BLaER1 treated with 17β-estradiol and CSF1 and Interleukin-3, amounts not matched to agents 10 nM and 100 nM (cell line): ENCODE results near the gene PNRC2.
A peak's percentile ranks its signal among the peaks of the same experiment; 100 is the strongest.

Experiments
- H3K27ac ChIP-seq, 11 experiments: shearing (Covaris generic); formaldehyde crosslinking; 2 replicates each; pipeline ENCODE4 v1.8.1; 2022
- H3K27me3 ChIP-seq, 11 experiments: shearing (Covaris generic); formaldehyde crosslinking; 2 replicates each; pipeline ENCODE4 v1.8.1; 2022
- H3K36me3 ChIP-seq, 11 experiments: shearing (Covaris generic); formaldehyde crosslinking; 2 replicates each; pipeline ENCODE4 v1.8.1; 2022
- H3K4me1 ChIP-seq, 10 experiments: shearing (Covaris generic); formaldehyde crosslinking; 2 replicates each; pipeline ENCODE4 v1.8.1; 2022
- H3K4me2 ChIP-seq, 11 experiments: shearing (Covaris generic); formaldehyde crosslinking; 2 replicates each; pipeline ENCODE4 v1.8.1; 2022
- H3K4me3 ChIP-seq, 10 experiments: shearing (Covaris generic); formaldehyde crosslinking; 2 replicates each; pipeline ENCODE4 v1.8.1; 2022
- H3K9ac ChIP-seq, 11 experiments: shearing (Covaris generic); formaldehyde crosslinking; 2 replicates each; pipeline ENCODE4 v1.8.1; 2022
- H3K9me3 ChIP-seq, 11 experiments: shearing (Covaris generic); formaldehyde crosslinking; replicated peaks in 1 of 11; 2 replicates each; pipeline ENCODE4 v1.8.1; 2022
- H4K20me1 ChIP-seq, 11 experiments: shearing (Covaris generic); formaldehyde crosslinking; 2 replicates each; pipeline ENCODE4 v1.8.1; 2022
- Cebpa-rat ChIP-seq, 11 experiments: shearing (Covaris generic); IDR thresholded peaks; 2 replicates each; pipeline ENCODE4 v1.8.1; 2022

PNRC2 gene

DNA sequence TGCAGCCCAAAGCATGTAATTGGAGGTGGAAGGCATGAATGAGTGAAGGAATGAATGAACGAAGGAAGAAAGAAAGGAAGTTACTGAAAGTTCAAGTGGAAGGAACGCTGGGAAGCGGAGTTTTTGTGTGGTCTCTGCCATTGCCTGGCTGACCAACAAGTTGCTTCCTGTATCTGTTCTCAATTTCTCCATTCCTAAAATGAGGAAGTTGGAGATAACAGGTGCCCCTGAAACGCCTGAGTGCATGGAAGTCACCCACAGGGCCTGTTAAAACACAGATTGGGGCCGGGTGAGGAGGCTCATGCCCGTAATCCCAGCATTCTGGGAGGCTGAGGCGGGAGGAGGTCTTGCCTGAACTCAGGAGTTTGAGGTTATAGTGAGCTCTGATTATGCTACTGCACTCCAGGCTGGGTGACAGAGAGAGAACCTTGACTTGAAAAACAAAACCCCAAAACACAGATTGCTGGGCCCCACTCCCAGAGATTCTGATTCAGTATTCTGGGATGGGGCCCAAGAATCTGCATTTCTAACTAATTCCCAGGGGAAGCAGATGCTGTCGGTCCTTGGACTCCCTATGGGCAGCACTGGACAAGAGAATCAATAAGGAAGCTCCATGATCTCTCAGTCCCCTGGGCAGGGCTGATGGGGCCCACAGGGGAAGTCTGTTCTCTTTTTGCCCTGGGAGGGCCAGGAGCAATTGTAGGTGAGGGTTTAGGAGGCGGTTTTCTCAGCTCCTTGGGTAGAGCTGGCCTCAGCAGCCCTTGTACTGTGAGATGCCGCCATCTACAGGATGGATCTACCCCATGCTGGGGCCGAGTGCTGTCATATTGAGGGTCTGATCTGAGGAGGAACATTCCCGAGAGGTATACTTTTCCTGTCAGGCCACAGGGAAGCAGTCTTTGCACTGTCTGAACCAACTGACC is 43.2 kb upstream of the PNRC2 start:
- H3K27me3 ChIP-seq = no peaks in the 10 kb centered on the region
- TF ChIP-seq Cebpa-rat (IDR thresholded peaks at IDR 0.05) = no peak
- H4K20me1 ChIP-seq = no peaks in the 10 kb centered on the region
- H3K36me3 ChIP-seq = no peaks in the 10 kb centered on the region
- H3K27ac ChIP-seq = peak overlapping the region; percentile 26 to 92 (median 75); a peak in 21 of 22 replicates
- peak overlapping the region; percentile 64 to 93 (median 78) for H3K4me2 ChIP-seq
- peak overlapping the region in 10 of 11 experiments; percentile 9 to 66 (median 60); a peak in 18 of 22 replicates for H3K9ac ChIP-seq
- H3K4me1 ChIP-seq = peaks cover 81 to 100% (median 99%) of the 10 kb centered on the region in 10 experiments
- no peaks in the 10 kb centered on the region for H3K9me3 ChIP-seq
- H3K4me3 ChIP-seq = peak overlapping the region in 1 of 10 experiments; percentile 45; a peak in 2 of 20 replicates

GRCh38 chr1:23922321-23922943 is 37.2 kb upstream of the PNRC2 start:
- H3K36me3 ChIP-seq = no peaks in the 10 kb centered on the region
- peak overlapping the region in 5 of 11 experiments; percentile 6 to 35 (median 8); a peak in 5 of 22 replicates for H3K4me2 ChIP-seq
- no peaks in the 10 kb centered on the region for H4K20me1 ChIP-seq
- peak overlapping the region in 8 of 11 experiments; percentile 32 to 92 (median 87); a peak in 11 of 22 replicates for H3K27ac ChIP-seq
- H3K9ac ChIP-seq = no peak overlapping the region; a peak in 1 of 22 replicates
- no peak overlapping the region for H3K4me3 ChIP-seq
- no peak for TF ChIP-seq Cebpa-rat (IDR thresholded peaks at IDR 0.05)
- H3K27me3 ChIP-seq = no peaks in the 10 kb centered on the region
- H3K4me1 ChIP-seq = peaks cover 32 to 85% (median 67%) of the 10 kb centered on the region in 10 experiments
- peaks cover 0 to 6% (median 0%) of the 10 kb centered on the region in 11 experiments; a peak in 1 of 22 replicates for H3K9me3 ChIP-seq

DNA sequence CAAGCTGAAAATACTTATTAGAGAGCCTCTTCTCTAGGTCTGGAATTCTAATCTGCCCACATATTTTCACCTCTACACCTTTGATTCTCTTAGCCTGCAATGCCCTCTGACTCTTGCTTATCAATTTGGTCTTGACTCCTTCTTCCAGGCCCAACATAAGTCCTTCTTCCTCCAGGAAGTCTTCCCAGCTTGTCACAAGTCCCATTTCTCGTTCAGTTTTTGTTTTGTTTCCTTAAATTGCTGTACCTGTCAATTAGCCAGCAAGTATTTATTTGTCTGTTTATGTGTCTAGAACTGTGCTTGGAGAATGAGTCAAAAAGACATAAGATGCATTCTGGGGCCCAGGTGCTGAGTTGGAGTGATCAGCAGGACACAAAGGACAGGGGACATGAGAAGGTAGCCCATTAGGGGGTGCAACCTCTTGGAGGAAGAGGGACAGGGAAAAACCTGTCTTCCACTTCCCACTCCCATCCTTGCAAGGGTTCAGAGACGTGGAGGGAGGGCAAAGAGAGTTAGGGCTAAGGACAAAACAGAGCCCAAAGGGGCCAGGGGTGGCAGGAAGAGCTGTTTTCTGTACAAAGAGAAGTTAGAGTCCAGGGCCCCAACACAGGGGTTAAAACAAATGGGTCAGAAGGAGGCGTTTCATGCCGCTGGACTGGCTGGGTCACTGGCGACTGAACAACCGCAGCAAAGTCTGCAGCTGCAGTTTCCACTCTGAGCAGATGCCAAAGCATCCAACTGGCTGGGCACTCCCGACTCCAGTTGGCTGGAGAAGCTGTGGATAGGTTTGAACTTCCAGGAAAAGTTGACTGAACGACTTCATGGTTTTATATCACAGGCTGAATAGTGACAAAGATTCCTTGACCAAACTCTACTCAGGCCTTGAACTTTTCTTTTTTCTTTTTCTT is 35.8 kb upstream of the PNRC2 start:
- peaks cover 0 to 6% (median 0%) of the 10 kb centered on the region in 11 experiments; a peak in 1 of 22 replicates for H3K9me3 ChIP-seq
- no peak for TF ChIP-seq Cebpa-rat (IDR thresholded peaks at IDR 0.05)

GRCh38 chr1:23924601-23925000 is 35.0 kb upstream of the PNRC2 start:
- Histone ChIP-seq H3K4me3 (no peak overlapping the region), H3K27ac (peak overlapping the region in 6 of 11 experiments; percentile 7 to 100 (median 52); a peak in 8 of 22 replicates), H3K36me3 (no peaks in the 10 kb centered on the region), H3K9me3 (peaks cover 0 to 6% (median 0%) of the 10 kb centered on the region in 11 experiments; a peak in 1 of 22 replicates), H3K4me1 (peaks cover 32 to 85% (median 63%) of the 10 kb centered on the region in 10 experiments), H4K20me1 (no peaks in the 10 kb centered on the region), H3K9ac (no peak overlapping the region), H3K27me3 (no peaks in the 10 kb centered on the region), H3K4me2 (no peak overlapping the region)
- no peak for TF ChIP-seq Cebpa-rat (IDR thresholded peaks at IDR 0.05)

More for the DNA sequence above, 35.8 kb upstream of the PNRC2 start:
- Histone ChIP-seq H3K27ac (peak overlapping the region in 8 of 11 experiments; percentile 2 to 100 (median 46); a peak in 15 of 22 replicates), H4K20me1 (no peaks in the 10 kb centered on the region), H3K27me3 (no peaks in the 10 kb centered on the region), H3K4me3 (no peak overlapping the region), H3K4me2 (peak overlapping the region in 7 of 11 experiments; percentile 5 to 32 (median 10); a peak in 6 of 22 replicates), H3K4me1 (peaks cover 32 to 85% (median 63%) of the 10 kb centered on the region in 10 experiments), H3K9ac (no peak overlapping the region), H3K36me3 (no peaks in the 10 kb centered on the region)

DNA sequence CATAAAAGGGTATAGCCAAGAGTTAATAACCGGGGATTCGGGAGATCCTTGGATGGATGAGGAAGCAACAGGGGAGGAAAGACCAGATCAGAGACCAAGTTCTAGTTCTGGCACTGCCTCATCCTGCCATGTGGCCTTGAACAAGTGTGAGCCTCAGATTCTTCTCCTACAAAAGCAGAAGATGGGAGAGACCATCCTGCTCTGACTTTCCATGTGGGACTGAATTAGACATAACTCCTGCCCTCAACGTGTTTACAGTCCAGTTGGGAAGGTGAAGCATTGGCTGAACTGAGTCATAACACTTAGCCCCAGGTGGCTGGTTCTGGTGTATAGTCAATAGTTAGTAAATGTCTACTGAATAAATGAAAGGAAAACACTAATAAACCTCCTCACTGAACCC is 34.3 kb upstream of the PNRC2 start:
- no peak overlapping the region for H3K9ac ChIP-seq
- peaks cover 32 to 85% (median 63%) of the 10 kb centered on the region in 10 experiments for H3K4me1 ChIP-seq
- no peak for TF ChIP-seq Cebpa-rat (IDR thresholded peaks at IDR 0.05)
- no peaks in the 10 kb centered on the region for H4K20me1 ChIP-seq
- H3K9me3 ChIP-seq = peaks cover 0 to 6% (median 0%) of the 10 kb centered on the region in 11 experiments; a peak in 1 of 22 replicates
- H3K27ac ChIP-seq = peak overlapping the region in 6 of 11 experiments; percentile 7 to 100 (median 44); a peak in 11 of 22 replicates
- H3K4me3 ChIP-seq = no peak overlapping the region
- no peaks in the 10 kb centered on the region for H3K36me3 ChIP-seq
- no peak overlapping the region for H3K4me2 ChIP-seq
- no peaks in the 10 kb centered on the region for H3K27me3 ChIP-seq

GRCh38 chr1:23927097-23927496 is 32.5 kb upstream of the PNRC2 start:
- H3K27me3 ChIP-seq = no peaks in the 10 kb centered on the region
- H3K4me1 ChIP-seq = peaks cover 43 to 83% (median 62%) of the 10 kb centered on the region in 10 experiments
- H3K4me3 ChIP-seq = no peak overlapping the region
- peaks cover 0 to 6% (median 0%) of the 10 kb centered on the region in 11 experiments; a peak in 1 of 22 replicates for H3K9me3 ChIP-seq
- peak overlapping the region in 7 of 11 experiments; percentile 92 to 100 (median 98); a peak in 14 of 22 replicates for H3K27ac ChIP-seq
- H3K4me2 ChIP-seq = peak overlapping the region in 4 of 11 experiments; percentile 14 to 55 (median 40); a peak in 6 of 22 replicates
- H4K20me1 ChIP-seq = no peaks in the 10 kb centered on the region
- TF ChIP-seq Cebpa-rat (IDR thresholded peaks at IDR 0.05) = no peak
- no peak overlapping the region for H3K9ac ChIP-seq
- no peaks in the 10 kb centered on the region for H3K36me3 ChIP-seq

- Histone ChIP-seq H3K9me3 (peaks cover 0 to 6% (median 0%) of the 10 kb centered on the region in 11 experiments; a peak in 1 of 22 replicates), H3K36me3 (no peaks in the 10 kb centered on the region), H3K9ac (peak overlapping the region in 6 of 11 experiments; percentile 8 to 94 (median 90); a peak in 10 of 22 replicates), H3K4me1 (peaks cover 55 to 84% (median 68%) of the 10 kb centered on the region in 10 experiments), H4K20me1 (no peaks in the 10 kb centered on the region), H3K4me2 (peak overlapping the region; percentile 39 to 89 (median 78); a peak in 20 of 22 replicates), H3K4me3 (no peak overlapping the region), H3K27ac (peak overlapping the region in 9 of 11 experiments; percentile 89 to 100 (median 98); a peak in 19 of 22 replicates), H3K27me3 (no peaks in the 10 kb centered on the region)
- no peak for TF ChIP-seq Cebpa-rat (IDR thresholded peaks at IDR 0.05)
Measured at GRCh38 chr1:23928789-23929188, 30.8 kb upstream of the PNRC2 start.

DNA sequence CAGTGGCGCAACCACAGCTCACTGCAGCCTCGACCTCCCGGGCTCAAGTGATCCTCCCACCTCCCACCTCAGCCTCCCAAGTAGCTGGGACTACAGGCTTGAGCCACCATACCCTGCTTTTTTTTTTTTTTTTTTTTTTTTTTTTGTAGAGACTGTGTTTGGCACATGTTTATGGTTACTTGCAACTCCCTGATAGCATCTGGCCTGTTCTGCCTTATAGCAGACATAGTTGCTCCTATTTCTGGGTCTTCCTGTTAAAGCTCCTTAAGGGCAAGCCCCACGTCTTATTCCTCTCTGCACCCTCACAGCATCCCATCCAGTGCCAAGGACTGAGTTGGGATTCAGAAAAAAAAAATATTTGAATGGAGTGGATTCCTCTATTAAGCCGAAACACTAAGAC is 29.4 kb upstream of the PNRC2 start:
- Histone ChIP-seq H3K27me3 (no peaks in the 10 kb centered on the region), H3K9me3 (peaks cover 0 to 2% (median 0%) of the 10 kb centered on the region in 11 experiments; a peak in 1 of 22 replicates), H3K9ac (peak overlapping the region; percentile 59 to 94 (median 88); a peak in 21 of 22 replicates), H3K36me3 (no peaks in the 10 kb centered on the region), H3K4me1 (peaks cover 63 to 89% (median 71%) of the 10 kb centered on the region in 10 experiments), H3K4me3 (no peak overlapping the region), H3K4me2 (peak overlapping the region; percentile 70 to 89 (median 78)), H4K20me1 (no peaks in the 10 kb centered on the region), H3K27ac (peak overlapping the region; percentile 78 to 100 (median 98))
- TF ChIP-seq Cebpa-rat (IDR thresholded peaks at IDR 0.05) = no peak
